ENCODE measurements around the gene TRIM77.
"Not testable (repeated sequence)": the region's sequence is repeated elsewhere in the genome, so short reads cannot be mapped to it uniquely, and the experiment has no call there.

Gene TRIM77, protein sequence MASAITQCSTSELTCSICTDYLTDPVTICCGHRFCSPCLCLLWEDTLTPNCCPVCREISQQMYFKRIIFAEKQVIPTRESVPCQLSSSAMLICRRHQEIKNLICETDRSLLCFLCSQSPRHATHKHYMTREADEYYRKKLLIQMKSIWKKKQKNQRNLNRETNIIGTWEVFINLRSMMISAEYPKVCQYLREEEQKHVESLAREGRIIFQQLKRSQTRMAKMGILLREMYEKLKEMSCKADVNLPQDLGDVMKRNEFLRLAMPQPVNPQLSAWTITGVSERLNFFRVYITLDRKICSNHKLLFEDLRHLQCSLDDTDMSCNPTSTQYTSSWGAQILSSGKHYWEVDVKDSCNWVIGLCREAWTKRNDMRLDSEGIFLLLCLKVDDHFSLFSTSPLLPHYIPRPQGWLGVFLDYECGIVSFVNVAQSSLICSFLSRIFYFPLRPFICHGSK

DNA sequence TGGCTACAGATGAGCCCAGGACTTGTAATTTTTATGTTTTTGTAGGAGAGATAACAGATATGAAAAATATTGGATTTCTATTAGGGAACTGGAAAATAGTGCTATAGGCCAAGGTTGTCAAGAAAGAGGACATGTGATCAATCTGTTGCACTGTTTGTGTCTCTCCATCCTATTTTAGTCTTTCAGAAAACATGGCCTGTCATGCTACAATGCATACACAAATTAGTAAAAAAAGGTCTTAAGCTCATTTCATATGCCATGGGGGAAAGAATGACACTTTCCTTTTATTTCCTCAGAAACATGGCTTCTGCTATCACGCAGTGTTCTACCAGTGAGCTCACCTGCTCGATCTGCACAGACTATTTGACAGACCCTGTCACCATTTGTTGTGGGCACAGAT is at the start of gene TRIM77:
TSS of gene TRIM77 (plus strand) at position 301 of the 400 bp plus-strand sequence. CDS start at position 301, 0 bp downstream.
- DNase-seq (ENCODE audit: low read depth in 2 of 2), result not testable (repeated sequence)

DNA sequence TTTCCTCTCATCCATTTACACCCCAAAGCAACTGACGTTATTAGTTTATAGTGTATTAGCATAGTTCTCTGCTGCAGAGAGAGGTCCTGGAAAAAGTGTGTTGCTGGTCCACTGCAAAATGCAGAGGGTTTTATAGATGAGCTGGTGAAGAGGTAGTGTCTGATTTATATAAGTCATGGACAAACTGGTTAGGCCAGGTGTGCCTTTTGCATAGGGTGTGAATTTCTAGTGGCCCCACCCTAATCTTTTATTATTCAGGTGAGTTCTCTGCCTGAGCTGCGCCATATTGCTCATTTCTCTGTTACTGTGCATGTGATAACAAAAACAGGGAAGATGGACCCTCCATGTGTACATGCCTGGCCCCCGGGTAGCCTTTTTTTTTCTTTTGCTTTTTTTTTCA is 43.1 kb upstream of the TRIM77 start:
- no peak for DNase-seq (ENCODE audit: low read depth in 2 of 2)

DNA sequence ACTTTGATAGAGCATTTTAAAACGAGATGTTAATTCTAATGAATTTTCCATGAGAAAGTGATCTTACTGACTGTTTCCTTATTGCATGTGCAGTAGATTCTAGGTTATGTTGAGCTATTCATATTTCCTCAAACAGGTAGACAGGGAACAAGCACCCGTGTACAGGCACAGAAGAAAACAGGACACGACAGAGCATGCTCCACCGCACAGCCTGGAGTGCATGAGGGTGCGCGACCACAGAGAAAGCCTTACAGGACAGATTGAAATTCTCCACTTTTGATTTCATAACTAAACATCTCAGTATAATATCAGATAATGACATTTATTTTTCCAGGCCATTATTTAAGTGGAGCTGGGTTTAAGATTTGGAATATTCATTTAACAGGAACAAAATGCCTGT is 41.9 kb upstream of the TRIM77 start:
- DNase-seq (ENCODE audit: low read depth in 2 of 2), result not testable (repeated sequence)

DNA sequence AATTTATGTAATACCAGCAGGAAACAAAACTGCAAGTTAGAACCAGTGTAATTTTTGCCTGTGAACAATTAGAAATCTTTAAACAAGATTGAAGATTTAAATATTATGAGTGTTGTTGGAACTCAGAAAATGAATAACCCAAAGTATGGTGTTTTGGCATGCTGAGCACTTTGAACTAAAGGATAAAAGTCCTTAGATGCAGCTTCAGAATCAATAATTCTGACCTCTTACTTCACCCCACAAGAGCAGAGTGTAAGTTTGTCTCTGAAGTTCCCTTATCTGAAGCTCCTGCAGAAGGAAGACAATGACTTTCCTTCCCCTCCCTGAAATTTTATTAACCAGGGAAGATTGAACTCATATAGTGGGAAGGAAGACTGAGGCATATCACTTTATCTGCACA is 40.5 kb upstream of the TRIM77 start:
- DNase-seq (ENCODE audit: low read depth in 2 of 2), result not testable (repeated sequence)

DNA sequence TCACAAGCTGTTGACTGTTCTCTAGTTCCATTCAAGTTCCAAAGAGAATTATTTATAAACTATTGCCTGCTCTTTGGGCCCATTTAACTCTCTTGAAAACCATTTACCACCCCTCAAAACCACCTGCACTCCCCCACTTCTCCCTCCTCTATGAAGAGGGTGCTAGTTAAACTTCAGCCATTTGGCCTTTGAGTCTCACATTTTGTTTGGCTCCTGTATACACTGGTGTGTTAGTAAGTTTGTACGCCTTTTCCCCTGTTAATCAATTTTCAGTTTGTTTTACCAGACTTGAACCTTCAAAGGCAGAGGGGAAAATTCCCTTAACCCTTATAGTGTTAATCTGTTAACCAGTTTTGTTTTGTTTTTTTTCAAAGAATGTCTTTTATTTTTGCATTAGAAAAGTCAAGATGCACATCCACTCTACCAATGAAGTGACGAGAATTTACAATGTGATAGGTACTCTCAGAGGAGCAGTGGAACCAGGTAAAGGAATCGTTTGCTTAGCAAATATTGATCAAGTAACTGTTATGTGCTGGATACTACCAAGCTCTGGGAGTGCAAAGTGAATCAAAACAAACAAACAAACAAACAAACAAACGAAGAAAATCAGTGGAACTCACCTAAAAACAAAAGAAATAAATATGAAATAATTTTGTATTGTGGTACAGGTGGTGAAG is 40.0 kb upstream of the TRIM77 start:
- not testable (repeated sequence) for DNase-seq (ENCODE audit: low read depth in 2 of 2)

DNA sequence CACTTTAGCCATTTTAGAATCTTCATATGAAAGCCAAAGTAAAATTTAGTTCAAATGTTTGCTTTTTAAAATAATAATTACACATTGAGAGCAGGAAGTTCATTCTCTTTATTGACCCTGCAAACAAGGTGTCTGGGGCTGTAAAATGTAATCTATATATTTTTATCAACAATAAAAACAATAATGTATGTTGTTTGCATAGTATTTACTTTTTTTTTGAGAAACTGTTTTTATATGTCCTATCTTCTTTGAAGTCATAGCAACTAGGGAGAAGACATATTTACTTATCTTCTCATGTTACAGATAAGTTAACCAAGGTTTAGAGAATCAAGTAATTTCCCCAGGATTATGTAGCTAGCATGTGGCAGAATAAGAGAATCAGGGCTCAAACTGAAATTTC is 37.6 kb upstream of the TRIM77 start:
- DNase-seq (ENCODE audit: low read depth in 2 of 2), result not testable (repeated sequence)

DNA sequence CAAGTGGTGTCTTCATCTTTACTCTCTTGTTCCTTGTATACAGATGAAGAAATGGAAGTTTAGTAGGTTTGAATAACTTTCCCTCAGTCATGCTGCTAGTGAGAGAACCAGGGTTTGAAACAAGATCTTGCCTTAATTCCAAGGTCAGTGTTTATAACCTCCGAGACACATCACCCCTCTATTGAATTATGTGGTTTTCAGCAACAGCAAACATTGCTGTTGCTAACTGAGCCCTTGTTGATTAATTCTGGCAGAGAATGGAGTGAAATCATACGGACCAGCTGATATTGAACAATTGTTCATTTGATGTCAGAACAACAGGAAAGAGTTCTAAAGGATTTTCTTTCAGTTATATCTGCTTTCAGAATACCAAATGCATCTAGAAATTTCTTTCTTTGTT is 36.7 kb upstream of the TRIM77 start:
- DNase-seq (ENCODE audit: low read depth in 2 of 2), result not testable (repeated sequence)

DNA sequence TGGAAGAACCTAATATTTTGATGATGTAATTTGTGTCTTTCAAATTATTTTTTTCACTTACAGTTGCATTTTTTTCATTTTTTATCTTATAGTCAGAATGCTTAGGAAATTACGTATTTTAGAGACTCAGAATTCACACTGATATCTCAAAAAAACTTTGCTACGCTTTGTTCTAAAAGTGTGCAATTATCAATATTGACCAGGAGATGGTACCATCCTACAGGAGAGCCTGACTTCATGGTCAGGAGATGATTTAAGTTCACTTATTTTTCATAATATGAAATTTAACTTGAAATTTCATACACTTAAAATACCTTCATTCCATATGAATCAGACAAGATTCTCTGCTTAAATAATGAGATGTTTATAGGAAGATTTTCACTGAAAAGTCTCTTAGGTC is 34.7 kb upstream of the TRIM77 start:
- DNase-seq (ENCODE audit: low read depth in 2 of 2), result not testable (repeated sequence)

DNA sequence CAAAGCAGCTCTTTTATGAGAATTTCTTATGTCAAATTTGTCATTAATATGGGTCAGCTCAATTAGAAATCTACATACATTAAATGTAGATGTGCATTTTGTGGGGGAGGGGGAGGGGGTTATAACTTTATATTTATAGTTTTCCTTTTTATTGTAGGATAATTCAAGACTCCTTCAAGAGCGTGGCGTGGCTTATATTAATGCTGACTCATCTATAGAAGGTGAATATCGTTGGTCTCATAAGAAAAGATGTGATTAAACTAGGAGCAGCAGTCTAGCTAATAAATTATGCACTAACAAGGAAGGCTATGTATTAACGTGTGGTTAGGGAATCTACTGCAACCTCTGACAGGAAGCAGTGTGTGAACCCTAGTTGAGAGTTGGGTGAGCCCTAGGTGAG is 34.2 kb upstream of the TRIM77 start:
- not testable (repeated sequence) for DNase-seq (ENCODE audit: low read depth in 2 of 2)

DNA sequence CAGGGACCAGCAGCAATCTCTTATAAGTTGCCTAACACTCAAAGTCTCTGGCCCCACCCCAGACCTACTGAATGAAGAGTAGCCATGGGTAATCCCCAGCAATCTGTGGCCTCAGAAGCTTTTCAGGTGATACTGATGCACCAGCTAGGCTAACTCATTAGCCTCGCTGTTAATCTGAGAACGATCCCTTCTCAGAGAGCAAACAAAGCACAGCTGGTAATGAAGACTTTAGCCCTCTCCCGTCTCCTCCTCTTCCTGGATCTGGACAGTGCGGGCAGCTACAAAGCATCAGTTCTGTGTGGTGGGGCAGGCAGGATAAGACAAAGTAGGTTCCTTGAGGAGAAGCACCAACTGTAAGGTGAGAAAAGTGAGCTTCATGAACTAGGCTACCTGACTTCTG is 3.0 kb upstream of the TRIM77 start:
- DNase-seq (ENCODE audit: low read depth in 2 of 2), result not testable (repeated sequence)

DNA sequence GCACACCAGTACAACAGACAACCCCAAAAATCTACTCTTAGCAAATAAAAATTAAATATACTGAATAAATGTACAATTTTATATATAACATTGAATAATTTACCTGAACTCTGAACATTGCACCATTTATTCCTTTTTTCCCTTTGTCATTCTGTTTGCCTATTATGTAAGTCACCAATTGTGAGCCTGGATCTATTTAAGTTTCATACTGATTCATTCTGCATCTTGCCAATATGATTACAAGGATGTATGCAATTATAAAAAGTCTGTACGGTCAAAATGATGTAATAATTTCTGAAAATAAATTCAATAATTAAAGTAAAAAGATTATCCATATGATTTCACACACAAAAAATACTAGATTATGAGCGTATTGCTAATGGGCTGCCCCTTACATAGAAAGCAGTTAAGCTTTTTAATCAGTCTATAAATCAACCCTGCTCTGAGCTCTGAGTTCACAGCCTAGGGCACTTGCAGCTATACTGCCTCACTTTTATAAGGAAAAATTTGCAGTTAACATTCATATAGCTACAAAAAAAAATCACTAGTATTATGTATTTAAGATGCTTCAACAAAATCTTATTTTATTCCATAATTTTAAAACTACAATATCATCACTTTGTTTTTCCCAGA is 14.9 kb downstream of the TRIM77 start:
- DNase-seq (ENCODE audit: low read depth in 2 of 2), result not testable (repeated sequence)

DNA sequence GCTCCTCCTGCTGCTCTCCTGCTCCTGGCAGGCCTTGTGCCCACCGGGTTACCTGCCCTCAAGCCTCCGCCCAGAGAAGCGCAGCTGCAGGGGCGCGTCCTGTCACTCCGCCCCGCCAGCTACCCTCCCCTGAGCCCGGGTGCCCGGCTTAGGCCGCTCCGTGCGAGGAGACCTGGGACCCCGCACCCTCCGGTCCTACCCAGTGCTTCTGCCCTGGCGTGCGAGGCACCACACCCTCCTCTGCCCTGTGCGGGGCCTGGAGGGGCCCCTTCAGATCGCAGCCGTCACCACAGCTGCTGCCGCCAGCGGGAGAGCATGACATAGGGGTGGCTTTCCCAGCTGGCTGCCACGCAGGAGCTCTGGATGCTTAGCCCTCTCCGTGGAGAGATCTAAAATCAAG is 20.1 kb downstream of the TRIM77 start:
- not testable (repeated sequence) for DNase-seq (ENCODE audit: low read depth in 2 of 2)

DNA sequence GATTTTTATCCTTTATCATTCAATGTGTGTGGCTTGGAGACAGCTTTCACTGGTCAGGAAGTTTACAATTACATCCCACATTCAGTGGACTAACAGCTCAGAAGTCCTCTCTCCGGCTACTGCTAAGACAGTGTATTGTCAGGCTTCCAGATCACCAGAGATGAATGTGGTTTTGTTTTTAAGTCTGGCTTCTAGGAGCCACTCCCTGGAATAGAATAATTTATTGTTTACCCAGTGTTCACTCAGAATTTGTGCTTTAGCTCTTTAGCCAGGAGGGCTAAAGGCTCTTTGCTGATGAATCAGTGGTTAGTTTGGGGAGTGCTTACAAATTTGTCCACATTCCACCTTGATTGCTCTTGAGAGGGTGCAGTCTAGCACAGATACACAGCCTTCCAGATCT is 26.5 kb downstream of the TRIM77 start:
- no peak for DNase-seq (ENCODE audit: low read depth in 2 of 2)

DNA sequence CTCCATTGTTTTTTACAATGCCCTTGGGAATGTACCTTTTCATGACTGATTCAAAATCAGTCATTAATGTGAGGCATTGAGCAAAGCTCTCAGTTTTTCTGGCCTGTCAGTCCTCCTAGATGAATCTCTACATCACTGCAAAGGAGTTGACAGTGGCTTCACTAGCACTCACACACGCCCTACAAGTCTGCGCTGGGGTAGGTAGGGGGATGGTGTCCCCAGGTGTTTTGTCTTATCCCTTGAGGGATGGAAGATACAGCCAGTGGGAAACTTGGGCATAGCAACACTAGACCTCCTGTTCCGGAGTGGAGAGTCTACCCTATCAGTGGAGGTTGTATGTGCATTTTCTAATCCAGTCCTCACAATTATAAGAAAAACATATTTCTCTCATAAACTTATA is 27.0 kb downstream of the TRIM77 start:
- DNase-seq (ENCODE audit: low read depth in 2 of 2), result no peak

DNA sequence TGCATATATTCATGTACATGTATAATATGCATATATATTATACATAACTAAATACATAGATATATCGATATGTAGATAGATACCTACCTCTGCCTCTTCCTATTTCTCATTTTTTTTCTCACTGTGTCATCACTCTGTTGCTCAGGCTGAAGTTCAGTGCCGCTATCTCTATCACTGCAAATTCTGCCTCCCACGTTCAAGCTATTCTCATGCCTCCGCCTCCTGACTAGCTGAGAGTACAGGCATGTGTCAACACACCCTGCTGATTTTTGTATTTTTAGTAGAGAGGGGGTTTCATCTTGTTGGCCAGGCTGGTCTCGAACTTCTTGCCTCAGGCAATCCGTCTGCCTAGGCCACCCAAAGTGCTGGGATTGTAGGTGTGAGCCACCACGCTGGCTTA is 31.3 kb downstream of the TRIM77 start:
- DNase-seq (ENCODE audit: low read depth in 2 of 2), result not testable (repeated sequence)

DNA sequence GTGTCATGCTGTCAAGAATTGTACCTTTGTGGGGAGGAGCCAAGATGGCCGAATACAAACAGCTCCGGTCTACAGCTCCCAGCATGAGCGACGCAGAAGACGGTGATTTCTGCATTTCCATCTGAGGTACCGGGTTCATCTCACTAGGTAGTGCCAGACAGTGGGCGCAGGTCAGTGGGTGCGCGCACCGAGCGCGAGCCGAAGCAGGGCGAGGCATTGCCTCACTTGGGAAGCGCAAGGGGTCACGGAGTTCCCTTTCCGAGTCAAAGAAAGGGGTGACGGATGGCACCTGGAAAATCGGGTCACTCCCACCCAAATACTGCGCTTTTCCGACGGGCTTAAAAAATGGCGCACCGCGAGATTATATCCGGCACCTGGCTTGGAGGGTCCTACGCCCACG is 34.1 kb downstream of the TRIM77 start:
- not testable (repeated sequence) for DNase-seq (ENCODE audit: low read depth in 2 of 2)

DNA sequence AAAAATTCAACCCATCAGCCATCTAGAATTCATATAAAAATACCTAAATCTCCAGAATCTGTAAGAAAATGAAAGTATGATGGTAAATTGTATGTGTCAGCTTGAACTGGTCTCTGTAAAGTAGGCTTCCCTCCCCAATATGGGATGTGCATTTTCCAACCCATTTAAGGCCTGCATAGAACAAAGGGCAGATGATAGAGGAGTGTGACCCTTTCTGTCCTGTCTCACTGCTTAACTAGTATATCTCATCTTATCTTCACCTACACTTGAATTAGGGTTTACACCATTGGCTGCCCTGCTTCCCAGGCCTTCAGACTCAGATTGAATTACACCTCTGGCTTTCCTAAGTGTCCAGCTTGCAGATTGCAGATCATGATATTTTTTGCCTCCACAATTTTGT is 40.7 kb downstream of the TRIM77 start:
- DNase-seq (ENCODE audit: low read depth in 2 of 2), result not testable (repeated sequence)

Data from stimulated activated CD8-positive, alpha-beta memory T cell treated with anti-CD3 and anti-CD28 coated beads, Interleukin-7, amount 100 ng/mL, for 1 hour (primary cell).